HepG2 (cell line): ENCODE data around the gene CAMTA1.

ENCODE experiments used
- CTCF ChIP-seq: sonication (generic); formaldehyde crosslinking; IDR thresholded peaks from 2 replicates; pipeline ENCODE4 v1.5.0; 2020; ENCODE audit warnings: mild to moderate bottlenecking, missing genetic modification reagents, moderate library complexity
- E2F1 ChIP-seq: sonication (generic); formaldehyde crosslinking; IDR thresholded peaks from 2 replicates; pipeline ENCODE4 v1.5.0; 2020; ENCODE audit warnings: missing genetic modification reagents
- HIVEP1 ChIP-seq: sonication (generic); formaldehyde crosslinking; IDR thresholded peaks from 2 replicates; pipeline ENCODE4 v1.4.0; 2020; ENCODE audit warnings: mild to moderate bottlenecking, missing genetic modification reagents
- HMGXB4 ChIP-seq, 2 experiments: sonication (generic) in 1 of 2; formaldehyde crosslinking in 1 of 2; IDR thresholded peaks; 2 replicates each; pipeline versions ENCODE4 v1.4.0 to v1.6.1; 2018 to 2020; ENCODE audit warnings: missing genetic modification reagents in 2 of 2, borderline replicate concordance in 1 of 2, low read depth in 1 of 2, mild to moderate bottlenecking in 1 of 2, missing biosample characterization in 1 of 2
- JUNB ChIP-seq: sonication (generic); formaldehyde crosslinking; IDR thresholded peaks from 2 replicates; pipeline ENCODE4 v1.8.0; 2022; ENCODE audit warnings: missing genetic modification reagents, mild to moderate bottlenecking, borderline replicate concordance
- KDM1A ChIP-seq: IDR thresholded peaks from 2 replicates; pipeline ENCODE4 v1.6.1; 2016; ENCODE audit warnings: missing compliant biosample characterization
- KDM2A ChIP-seq: sonication (generic); formaldehyde crosslinking; IDR thresholded peaks from 2 replicates; pipeline ENCODE4 v1.4.0; 2020; ENCODE audit warnings: low read depth, missing genetic modification reagents, borderline replicate concordance
- POLR2A ChIP-seq, 2 experiments: IDR thresholded peaks; 2 replicates each; pipeline ENCODE4 v1.6.1; 2011; ENCODE audit warnings: low read depth in 2 of 2, low read length in 2 of 2, mild to moderate bottlenecking in 1 of 2, moderate library complexity in 1 of 2; ENCODE audit not compliant: insufficient read depth in 1 of 2
- ZBTB7A ChIP-seq: sonication (generic); formaldehyde crosslinking; IDR thresholded peaks from 2 replicates; pipeline ENCODE4 v1.8.0; 2022; ENCODE audit warnings: mild to moderate bottlenecking, missing genetic modification reagents
- ZNF17 ChIP-seq: sonication (generic); formaldehyde crosslinking; IDR thresholded peaks from 2 replicates; pipeline ENCODE4 v1.5.0; 2020; ENCODE audit warnings: mild to moderate bottlenecking, missing genetic modification reagents
- ZNF672 ChIP-seq: sonication (generic); formaldehyde crosslinking; IDR thresholded peaks from 2 replicates; pipeline ENCODE4 v1.8.1; 2022; ENCODE audit warnings: missing genetic modification reagents
- ZZZ3 ChIP-seq: sonication (generic); formaldehyde crosslinking; IDR thresholded peaks from 2 replicates; pipeline ENCODE4 v1.4.0; 2020; ENCODE audit warnings: missing genetic modification reagents, mild to moderate bottlenecking, borderline replicate concordance

- TF ChIP-seq ZBTB7A (CRISPR knock-in tag) (no peak), CTCF (CRISPR knock-in tag) (no peak), HMGXB4 (CRISPR knock-in tag; IDR thresholded peaks at IDR 0.05; ENCODE audit: borderline replicate concordance in 1 of 2, low read depth in 1 of 2) (no peak), ZZZ3 (CRISPR knock-in tag) (no peak), POLR2A (IDR thresholded peaks at IDR 0.05; ENCODE audit: insufficient read depth in 1 of 2, low read depth in 2 of 2, low read length in 2 of 2) (no peak), JUNB (CRISPR knock-in tag) (no peak), ZNF672 (CRISPR knock-in tag) (no peak), HIVEP1 (CRISPR knock-in tag) (no peak), E2F1 (CRISPR knock-in tag) (no peak), KDM1A (CRISPR knock-in tag) (no peak), KDM2A (no peak), ZNF17 (no peak)
Observed at GRCh38 chr1:6831366-6831765, 46.1 kb downstream of the CAMTA1 start.
